GM12872 (cell line): ENCODE data around the gene LRRC15.

Experiments
- TF ChIP-seq, protein P1 (sequence below): IDR thresholded peaks from 3 replicates; pipeline ENCODE4 v1.5.1; 2011; ENCODE audit warnings: low read depth, mild to moderate bottlenecking, low read length, moderate library complexity; ENCODE audit not compliant: insufficient read depth

The LRRC15 gene

GRCh38 chr3:194399874-194400411 lies 30.4 kb upstream of the LRRC15 start:
- TF ChIP-seq, protein P1, sequence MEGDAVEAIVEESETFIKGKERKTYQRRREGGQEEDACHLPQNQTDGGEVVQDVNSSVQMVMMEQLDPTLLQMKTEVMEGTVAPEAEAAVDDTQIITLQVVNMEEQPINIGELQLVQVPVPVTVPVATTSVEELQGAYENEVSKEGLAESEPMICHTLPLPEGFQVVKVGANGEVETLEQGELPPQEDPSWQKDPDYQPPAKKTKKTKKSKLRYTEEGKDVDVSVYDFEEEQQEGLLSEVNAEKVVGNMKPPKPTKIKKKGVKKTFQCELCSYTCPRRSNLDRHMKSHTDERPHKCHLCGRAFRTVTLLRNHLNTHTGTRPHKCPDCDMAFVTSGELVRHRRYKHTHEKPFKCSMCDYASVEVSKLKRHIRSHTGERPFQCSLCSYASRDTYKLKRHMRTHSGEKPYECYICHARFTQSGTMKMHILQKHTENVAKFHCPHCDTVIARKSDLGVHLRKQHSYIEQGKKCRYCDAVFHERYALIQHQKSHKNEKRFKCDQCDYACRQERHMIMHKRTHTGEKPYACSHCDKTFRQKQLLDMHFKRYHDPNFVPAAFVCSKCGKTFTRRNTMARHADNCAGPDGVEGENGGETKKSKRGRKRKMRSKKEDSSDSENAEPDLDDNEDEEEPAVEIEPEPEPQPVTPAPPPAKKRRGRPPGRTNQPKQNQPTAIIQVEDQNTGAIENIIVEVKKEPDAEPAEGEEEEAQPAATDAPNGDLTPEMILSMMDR: no peak

- TF ChIP-seq, protein P1: no peak
These were observed 29.6 kb upstream of the LRRC15 start, which contains the start of gene GP5 for GRCh38 chr3:194399166-194399565. GP5 (minus strand) TSS chr3:194399266; CDS start chr3:194398282, 984 bp downstream.

GRCh38 chr3:194397757-194398312 lies 28.3 kb upstream of the LRRC15 start:
- TF ChIP-seq, protein P1: no peak

GRCh38 chr3:194396859-194397756 lies 27.6 kb upstream of the LRRC15 start:
- TF ChIP-seq, protein P1: no peak

DNA sequence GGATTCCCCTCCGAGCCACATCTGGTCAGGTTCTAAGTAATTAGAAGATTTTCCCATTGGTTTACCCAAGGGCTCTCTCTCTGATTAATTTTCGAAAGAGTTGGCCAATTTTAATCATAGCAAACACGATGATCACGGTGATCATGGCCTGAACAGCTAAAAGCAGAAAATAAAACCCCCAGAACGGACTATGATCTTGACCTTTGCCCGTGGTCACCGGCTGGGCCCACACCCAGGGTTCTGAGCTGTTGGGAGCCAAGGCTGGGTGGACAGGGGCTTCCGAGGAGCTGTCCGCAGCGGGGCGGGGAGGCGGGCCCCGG lies 27.0 kb upstream of the LRRC15 start:
- TF ChIP-seq, protein P1: no peak

DNA sequence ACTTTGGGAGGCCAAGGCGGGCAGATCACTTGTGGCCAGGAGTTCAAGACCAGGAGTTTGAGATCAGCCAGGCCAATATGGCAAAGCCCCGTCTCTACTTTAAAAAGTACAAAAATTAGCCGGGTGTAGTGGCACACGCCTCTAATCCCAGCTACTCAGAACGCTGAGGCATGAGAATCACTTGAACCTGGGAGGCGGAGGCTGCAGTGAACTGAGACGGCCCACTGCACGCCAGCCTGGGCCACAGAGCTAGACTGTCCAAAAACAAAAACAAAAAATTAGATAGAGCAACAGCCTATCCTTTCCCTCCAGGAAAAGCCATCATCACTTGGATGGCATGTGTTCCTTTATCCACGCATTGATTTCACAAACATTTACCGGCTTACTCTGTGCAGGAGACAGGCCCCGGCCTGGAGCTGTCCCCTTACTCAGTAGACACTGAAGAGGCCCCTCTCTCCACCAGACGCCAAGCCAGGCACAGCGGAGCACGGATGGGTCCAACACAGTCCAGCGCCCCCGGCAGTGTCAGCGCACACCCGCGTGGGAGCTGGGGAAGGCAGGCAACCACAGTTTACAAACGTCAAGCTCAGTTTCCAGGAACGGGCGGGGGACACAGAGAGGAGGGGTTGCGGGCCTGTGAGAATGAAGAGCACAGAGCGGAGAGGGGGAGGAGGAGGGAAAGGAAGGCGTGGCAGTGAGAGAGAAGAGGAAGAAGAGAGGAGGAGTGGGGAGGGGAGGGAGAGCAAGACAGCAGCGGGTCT lies 26.4 kb upstream of the LRRC15 start:
- TF ChIP-seq, protein P1: no peak

- TF ChIP-seq, protein P1: no peak
These were observed 25.7 kb upstream of the LRRC15 start for GRCh38 chr3:194395212-194395611.
